T-cell (primary cell): ENCODE measurements around the gene LCLAT1. TPM values are rescaled to one million over a fixed set of nuclear protein-coding genes. Genes with fewer than 3 reads are reported as not detected.

ENCODE experiments used
- ATAC-seq, 4 experiments: fragments of 200-7000 bp in 3 of 4; fragments of 150-1000 bp in 1 of 4; cut with Tn5 transposase; replicated peaks in 1 of 4; 1 replicate in 3 of 4; 2 replicates in 1 of 4; pipeline ENCODE4 v1.10.0; 2021; ENCODE audit warnings: moderate library complexity in 3 of 4, mild to moderate bottlenecking in 2 of 4, moderate number of reproducible peaks in 1 of 4
- CTCF ChIA-PET, 2 donors: fragments of 300-600 bp; sonication (Branson Sonifier 250); formaldehyde crosslinking; loops; one replicate each; lab custom pipeline; 2022; ENCODE audit warnings: antibody characterized with exemption in 2 of 2; lab: Charles Lee
- POLR2A ChIA-PET, 2 donors: fragments of 300-600 bp; sonication (Branson Sonifier 250); formaldehyde crosslinking; loops; one replicate each; lab custom pipeline; 2022; ENCODE audit warnings: antibody characterized with exemption in 2 of 2; lab: Charles Lee
- DNase-seq, 35 experiments: peaks; one replicate each; pipeline versions ENCODE4 v3.0.0 to v3.0.0-alpha.2; 2013 to 2023
- H3K27ac ChIP-seq: one replicate; pipeline ENCODE4 v1.5.1; 2013; ENCODE audit warnings: low read length
- H3K27me3 ChIP-seq, 2 experiments: replicated peaks in 1 of 2; 1 replicate in 1 of 2; 2 replicates in 1 of 2; pipeline versions ENCODE4 v1.6.1 to v1.7.0; 2013; ENCODE audit warnings: low read length in 1 of 2, mixed read lengths in 1 of 2; ENCODE audit not compliant: control insufficient read depth in 2 of 2, insufficient read depth in 2 of 2; ENCODE audit errors: extremely low read depth in 1 of 2
- H3K36me3 ChIP-seq, 2 donors: 1 replicate in 1 of 2; 2 replicates in 1 of 2; pipeline versions ENCODE4 v1.6.1 to v1.7.0; 2013; ENCODE audit warnings: low read length in 1 of 2; ENCODE audit not compliant: control insufficient read depth in 2 of 2, insufficient read depth in 1 of 2; ENCODE audit errors: extremely low read depth in 1 of 2
- H3K4me1 ChIP-seq, 2 experiments: 1 replicate in 1 of 2; 2 replicates in 1 of 2; pipeline versions ENCODE4 v1.6.1 to v1.7.0; 2013; ENCODE audit warnings: low read length in 2 of 2, mixed read lengths in 1 of 2; ENCODE audit not compliant: insufficient read depth in 2 of 2, control insufficient read depth in 1 of 2; ENCODE audit errors: extremely low read depth in 1 of 2
- H3K4me3 ChIP-seq, 2 donors: 1 replicate in 1 of 2; 2 replicates in 1 of 2; pipeline versions ENCODE4 v1.5.1 to v1.7.0; 2013; ENCODE audit warnings: mild to moderate bottlenecking in 2 of 2, low read length in 1 of 2, moderate library complexity in 1 of 2; ENCODE audit not compliant: control insufficient read depth in 1 of 2; ENCODE audit errors: extremely low read depth in 1 of 2
- H3K9me3 ChIP-seq: 2 replicates; pipeline ENCODE4 v1.7.0; 2013
- H3K27ac Mint-ChIP-seq, 2 donors: one replicate each; pipeline ENCODE4 v1.8.0; 2020 to 2021; ENCODE audit warnings: mild to moderate bottlenecking in 2 of 2, mixed read lengths in 2 of 2
- H3K27me3 Mint-ChIP-seq, 2 donors: one replicate each; pipeline ENCODE4 v1.8.0; 2021 to 2022; ENCODE audit warnings: mixed read lengths in 2 of 2
- H3K36me3 Mint-ChIP-seq: one replicate; pipeline ENCODE4 v1.8.0; 2021; ENCODE audit warnings: mixed read lengths
- H3K4me1 Mint-ChIP-seq, 3 donors: one replicate each; pipeline ENCODE4 v1.8.0; 2020 to 2022; ENCODE audit warnings: mixed read lengths in 3 of 3, mild to moderate bottlenecking in 1 of 3
- H3K4me3 Mint-ChIP-seq, 3 donors: one replicate each; pipeline ENCODE4 v1.8.0; 2020 to 2022; ENCODE audit warnings: mild to moderate bottlenecking in 3 of 3, mixed read lengths in 3 of 3, moderate library complexity in 3 of 3
- H3K9me3 Mint-ChIP-seq, 3 donors: one replicate each; pipeline ENCODE4 v1.8.0; 2020 to 2022; ENCODE audit warnings: mixed read lengths in 3 of 3
- WGBS: methylation state at CpG from one replicate; pipeline ENCODE4 v1.1.5; 2013; ENCODE audit warnings: missing lambda C conversion rate; ENCODE audit not compliant: insufficient coverage; 5-methylcytosine and 5-hydroxymethylcytosine counted together
- total RNA-seq, 35 experiments: library from RNA in 6 of 35; stranded (reverse) in 6 of 35; fragments of 120-200 nt in 1 of 35; gene quantifications; one replicate each; pipeline versions ENCODE4 v1.2.1 to v1.2.4 and lab custom pipeline; 2013 to 2026

LCLAT1 gene
- total RNA-seq, 5 donors from 2014 or later (not counting 1 experiment from before 2014, with no cell fraction given): 13.8 to 33.0 (median 19.6) TPM

- H3K27ac Mint-ChIP-seq: no peak overlapping the region
- DNase-seq (no peak), ATAC-seq (no peak)
- no peaks in the 10 kb centered on the region for H3K4me1 ChIP-seq
- peaks cover 0 to 30% (median 4%) of the 10 kb centered on the region in 3 donors for H3K4me1 Mint-ChIP-seq
- H3K27ac ChIP-seq: no peak overlapping the region
- ChIA-PET CTCF (interaction anchor here in 1 of 2 donors (0.9 kb wide), 1 partner anchor 13 kb away, joined by 3 read pairs; no protein-coding TSS in a partner anchor), POLR2A (interaction anchor here in 1 of 2 donors (1.2 kb wide), 1 partner anchor 47 kb away, joined by 4 read pairs; no protein-coding TSS in a partner anchor)
- H3K27me3 Mint-ChIP-seq: no peaks in the 10 kb centered on the region
- no CpG with 5 or more reads among the region's 1 CpG for WGBS
- H3K4me3 Mint-ChIP-seq: no peak overlapping the region
- H3K9me3 ChIP-seq: no peaks in the 10 kb centered on the region
- H3K36me3 ChIP-seq: peaks cover 0 to 1% of the 10 kb centered on the region in 2 donors
- peaks cover 45% of the 10 kb centered on the region for H3K36me3 Mint-ChIP-seq
- no peak overlapping the region for H3K4me3 ChIP-seq
- H3K27me3 ChIP-seq: no peaks in the 10 kb centered on the region
- H3K9me3 Mint-ChIP-seq: no peaks in the 10 kb centered on the region
These were observed 143.4 kb downstream of the LCLAT1 start for GRCh38 chr2:30590407-30590806.

- H3K27me3 Mint-ChIP-seq: no peaks in the 10 kb centered on the region
These were observed 144.1 kb downstream of the LCLAT1 start for GRCh38 chr2:30591186-30591585.

GRCh38 chr2:30601375-30601774, 154.3 kb downstream of the LCLAT1 start:
- ChIA-PET POLR2A (no interaction called here), CTCF (interaction anchor here in 1 of 2 donors (0.5 kb wide), 1 partner anchor 406 kb away, joined by 3 read pairs; no protein-coding TSS in a partner anchor)
- Histone ChIP-seq H3K4me3 (no peak overlapping the region), H3K9me3 (peaks cover 2% of the 10 kb centered on the region), H3K36me3 (no peaks in the 10 kb centered on the region), H3K27ac (no peak overlapping the region), H3K4me1 (no peaks in the 10 kb centered on the region), H3K27me3 (no peaks in the 10 kb centered on the region)
- H3K27me3 Mint-ChIP-seq: no peaks in the 10 kb centered on the region
- H3K36me3 Mint-ChIP-seq: peaks cover 43% of the 10 kb centered on the region
- ATAC-seq: no peak
- WGBS: no CpG with 5 or more reads among the region's 1 CpG
- H3K4me3 Mint-ChIP-seq: no peak overlapping the region
- no peak overlapping the region for H3K27ac Mint-ChIP-seq
- no peaks in the 10 kb centered on the region for H3K4me1 Mint-ChIP-seq
- no peak for DNase-seq
- peaks cover 10 to 22% (median 21%) of the 10 kb centered on the region in 3 donors for H3K9me3 Mint-ChIP-seq

More at GRCh38 chr2:30591186-30591585, 144.1 kb downstream of the LCLAT1 start:
- no peaks in the 10 kb centered on the region for H3K4me1 ChIP-seq
- Mint-ChIP-seq H3K4me3 (no peak overlapping the region), H3K27ac (no peak overlapping the region), H3K36me3 (peaks cover 46% of the 10 kb centered on the region), H3K9me3 (peaks cover 0 to 3% (median 0%) of the 10 kb centered on the region in 3 donors), H3K4me1 (peaks cover 0 to 34% (median 4%) of the 10 kb centered on the region in 3 donors)
- no peak for DNase-seq
- H3K36me3 ChIP-seq: no peaks in the 10 kb centered on the region
- ChIA-PET POLR2A (interaction anchor here in 1 of 2 donors (1.2 kb wide), 1 partner anchor 48 kb away, joined by 4 read pairs; no protein-coding TSS in a partner anchor), CTCF (interaction anchor here in 1 of 2 donors (0.9 kb wide), 1 partner anchor 12 kb away, joined by 3 read pairs; no protein-coding TSS in a partner anchor)
- no peaks in the 10 kb centered on the region for H3K9me3 ChIP-seq
- no peak overlapping the region for H3K27ac ChIP-seq
- no CpG with 5 or more reads among the region's 2 CpGs for WGBS
- no peak for ATAC-seq
- no peaks in the 10 kb centered on the region for H3K27me3 ChIP-seq
- no peak overlapping the region for H3K4me3 ChIP-seq

- Mint-ChIP-seq H3K9me3 (peaks cover 0 to 1% (median 1%) of the 10 kb centered on the region in 3 donors), H3K27me3 (no peaks in the 10 kb centered on the region), H3K4me3 (no peak overlapping the region), H3K27ac (no peak overlapping the region), H3K36me3 (peaks cover 40% of the 10 kb centered on the region), H3K4me1 (peaks cover 0 to 6% (median 0%) of the 10 kb centered on the region in 3 donors)
- no peaks in the 10 kb centered on the region for H3K9me3 ChIP-seq
- no peaks in the 10 kb centered on the region for H3K4me1 ChIP-seq
- ATAC-seq: no peak
- no peaks in the 10 kb centered on the region for H3K36me3 ChIP-seq
- ChIA-PET POLR2A (no interaction called here), CTCF (no interaction called here)
- no peak for DNase-seq
- H3K27me3 ChIP-seq: no peaks in the 10 kb centered on the region
- WGBS: 90% methylated on average over 2 of the region's 3 CpGs
- no peak overlapping the region for H3K4me3 ChIP-seq
- no peak overlapping the region for H3K27ac ChIP-seq
These were observed 158.2 kb downstream of the LCLAT1 start for GRCh38 chr2:30605197-30605596.

GRCh38 chr2:30608643-30609042, 161.6 kb downstream of the LCLAT1 start:
- Mint-ChIP-seq H3K27me3 (no peaks in the 10 kb centered on the region), H3K4me3 (no peak overlapping the region), H3K9me3 (no peaks in the 10 kb centered on the region), H3K4me1 (peaks cover 0 to 13% (median 0%) of the 10 kb centered on the region in 3 donors), H3K27ac (no peak overlapping the region), H3K36me3 (peaks cover 38% of the 10 kb centered on the region)
- no peak for ATAC-seq
- H3K36me3 ChIP-seq: no peaks in the 10 kb centered on the region
- no peaks in the 10 kb centered on the region for H3K9me3 ChIP-seq
- H3K4me1 ChIP-seq: no peaks in the 10 kb centered on the region
- ChIA-PET POLR2A (no interaction called here), CTCF (no interaction called here)
- no peak overlapping the region for H3K4me3 ChIP-seq
- no CpG with 5 or more reads among the region's 1 CpG for WGBS
- no peak overlapping the region for H3K27ac ChIP-seq
- no peaks in the 10 kb centered on the region for H3K27me3 ChIP-seq
- no peak for DNase-seq

- CTCF ChIA-PET: interaction anchor here (0.7 to 1.1 kb wide), 3 partner anchors 20 to 520 kb away, joined by 3 to 7 read pairs (median 3); no protein-coding TSS in a partner anchor
- POLR2A ChIA-PET: interaction anchor here in 1 of 2 donors (0.5 kb wide), 1 partner anchor 383 kb away, joined by 3 read pairs; no protein-coding TSS in a partner anchor
- Histone ChIP-seq H3K27ac (no peak overlapping the region), H3K4me1 (no peaks in the 10 kb centered on the region), H3K4me3 (no peak overlapping the region), H3K36me3 (no peaks in the 10 kb centered on the region), H3K27me3 (no peaks in the 10 kb centered on the region), H3K9me3 (no peaks in the 10 kb centered on the region)
- Mint-ChIP-seq H3K4me3 (no peak overlapping the region), H3K36me3 (peaks cover 37% of the 10 kb centered on the region), H3K9me3 (no peaks in the 10 kb centered on the region), H3K27ac (no peak overlapping the region), H3K27me3 (no peaks in the 10 kb centered on the region), H3K4me1 (peaks cover 0 to 17% (median 0%) of the 10 kb centered on the region in 3 donors)
- WGBS: 100% methylated on average over 4 of the region's 4 CpGs
- no peak for DNase-seq
- ATAC-seq: no peak
These were observed 164.5 kb downstream of the LCLAT1 start for GRCh38 chr2:30611583-30611982.
